Duodenal mucosa (tissue), 2 donors: ENCODE data around the gene FNTB.

Experiments used
- H3K27ac ChIP-seq: one replicate; pipeline ENCODE4 v1.7.0; 2013; ENCODE audit warnings: low read depth, low read length
- H3K27me3 ChIP-seq, 2 donors: one replicate each; pipeline ENCODE4 v1.7.0; 2013; ENCODE audit warnings: low read length in 2 of 2, control low read depth in 1 of 2; ENCODE audit not compliant: insufficient read depth in 2 of 2, control insufficient read depth in 1 of 2
- H3K36me3 ChIP-seq, 2 donors: one replicate each; pipeline ENCODE4 v1.7.0; 2013; ENCODE audit warnings: low read length in 2 of 2, control low read depth in 1 of 2; ENCODE audit not compliant: insufficient read depth in 2 of 2, control insufficient read depth in 1 of 2
- H3K4me1 ChIP-seq, 2 donors: one replicate each; pipeline ENCODE4 v1.7.0; 2013; ENCODE audit warnings: low read length in 2 of 2, control low read depth in 1 of 2; ENCODE audit not compliant: insufficient read depth in 2 of 2, control insufficient read depth in 1 of 2
- H3K4me3 ChIP-seq, 2 donors: one replicate each; pipeline ENCODE4 v1.7.0; 2013; ENCODE audit warnings: low read length in 2 of 2, low read depth in 1 of 2
- H3K9ac ChIP-seq, 2 donors: one replicate each; pipeline ENCODE4 v1.7.0; 2013; ENCODE audit warnings: low read length in 2 of 2, low read depth in 1 of 2
- H3K9me3 ChIP-seq, 2 donors: one replicate each; pipeline ENCODE4 v1.7.0; 2013; ENCODE audit warnings: low read length in 2 of 2, control low read depth in 1 of 2; ENCODE audit not compliant: control insufficient read depth in 1 of 2

The FNTB gene

GRCh38 chr14:65032319-65032718 lies 45.6 kb downstream of the FNTB start:
- H3K9ac ChIP-seq: no peak overlapping the region
- H3K4me3 ChIP-seq: no peak overlapping the region
- H3K27ac ChIP-seq: no peak overlapping the region
- no peaks in the 10 kb centered on the region for H3K27me3 ChIP-seq
- H3K36me3 ChIP-seq: peaks cover 13 to 38% of the 10 kb centered on the region in 2 donors
- H3K9me3 ChIP-seq: no peaks in the 10 kb centered on the region
- peaks cover 4 to 14% of the 10 kb centered on the region in 2 donors for H3K4me1 ChIP-seq

DNA sequence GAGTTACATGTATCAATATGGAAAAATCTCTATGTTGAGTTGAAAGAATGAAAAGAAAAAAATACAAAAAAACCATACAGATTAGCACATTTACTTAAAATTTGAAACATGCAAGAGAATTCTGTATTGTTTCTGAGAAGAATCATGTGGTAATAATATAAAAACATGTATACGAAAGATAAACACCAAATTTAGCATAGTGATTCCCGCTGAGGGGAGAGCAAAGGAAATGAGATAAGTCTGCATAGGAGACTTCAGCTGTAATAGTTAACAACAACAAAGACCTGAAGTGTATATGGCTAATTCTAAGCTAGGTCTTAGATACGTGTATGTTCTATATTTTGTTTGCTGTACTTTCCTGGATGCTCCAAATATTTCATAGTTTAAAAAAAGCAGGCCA lies 46.5 kb downstream of the FNTB start:
- no peaks in the 10 kb centered on the region for H3K9me3 ChIP-seq
- H3K36me3 ChIP-seq: peaks cover 11 to 29% of the 10 kb centered on the region in 2 donors
- peaks cover 4 to 14% of the 10 kb centered on the region in 2 donors for H3K4me1 ChIP-seq
- H3K9ac ChIP-seq: no peak overlapping the region
- no peak overlapping the region for H3K4me3 ChIP-seq
- H3K27ac ChIP-seq: no peak overlapping the region
- H3K27me3 ChIP-seq: no peaks in the 10 kb centered on the region

GRCh38 chr14:65034021-65034420 lies 47.3 kb downstream of the FNTB start:
- H3K9ac ChIP-seq: no peak overlapping the region
- H3K27ac ChIP-seq: no peak overlapping the region
- H3K27me3 ChIP-seq: no peaks in the 10 kb centered on the region
- H3K4me1 ChIP-seq: peaks cover 1 to 7% of the 10 kb centered on the region in 2 donors
- H3K4me3 ChIP-seq: no peak overlapping the region
- peaks cover 7 to 27% of the 10 kb centered on the region in 2 donors for H3K36me3 ChIP-seq
- H3K9me3 ChIP-seq: no peaks in the 10 kb centered on the region

- no peak overlapping the region for H3K4me3 ChIP-seq
- no peaks in the 10 kb centered on the region for H3K27me3 ChIP-seq
- peaks cover 7 to 17% of the 10 kb centered on the region in 2 donors for H3K36me3 ChIP-seq
- H3K27ac ChIP-seq: no peak overlapping the region
- no peaks in the 10 kb centered on the region for H3K9me3 ChIP-seq
- H3K9ac ChIP-seq: no peak overlapping the region
- H3K4me1 ChIP-seq: peaks cover 0 to 4% of the 10 kb centered on the region in 2 donors
Measured at GRCh38 chr14:65035049-65035448, 48.4 kb downstream of the FNTB start.

DNA sequence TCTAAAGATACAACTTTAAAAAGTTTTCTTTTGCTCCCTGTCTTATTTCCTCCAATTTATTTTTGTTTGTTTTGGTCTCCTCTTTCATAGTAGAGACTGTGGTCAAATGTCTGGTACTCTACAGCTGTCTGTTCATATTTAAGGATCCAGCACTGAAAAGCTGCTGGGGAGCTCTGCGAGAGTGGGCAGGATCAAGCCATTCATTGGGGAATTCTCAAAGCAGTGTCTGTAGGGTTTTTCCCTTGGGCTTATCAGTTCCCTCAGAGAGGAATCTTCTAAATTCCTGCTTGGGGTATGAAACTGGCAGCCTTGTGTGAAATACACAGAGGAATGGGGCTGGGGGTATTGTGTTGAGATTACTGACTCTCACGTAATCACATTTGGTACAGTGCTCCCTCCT lies 52.3 kb downstream of the FNTB start:
- no peak overlapping the region for H3K27ac ChIP-seq

GRCh38 chr14:65040666-65041433 lies 54.2 kb downstream of the FNTB start:
- no peaks in the 10 kb centered on the region for H3K4me1 ChIP-seq
- no peak overlapping the region for H3K9ac ChIP-seq
- H3K27me3 ChIP-seq: no peaks in the 10 kb centered on the region
- no peak overlapping the region for H3K27ac ChIP-seq
- H3K4me3 ChIP-seq: no peak overlapping the region
- no peaks in the 10 kb centered on the region for H3K9me3 ChIP-seq
- peaks cover 14 to 32% of the 10 kb centered on the region in 2 donors for H3K36me3 ChIP-seq

More for the DNA sequence above, 52.3 kb downstream of the FNTB start:
- no peaks in the 10 kb centered on the region for H3K27me3 ChIP-seq
- no peak overlapping the region for H3K9ac ChIP-seq
- H3K36me3 ChIP-seq: peaks cover 8 to 22% of the 10 kb centered on the region in 2 donors
- H3K4me1 ChIP-seq: peaks cover 0 to 4% of the 10 kb centered on the region in 2 donors
- no peaks in the 10 kb centered on the region for H3K9me3 ChIP-seq
- no peak overlapping the region for H3K4me3 ChIP-seq

- Histone ChIP-seq H3K9me3 (no peaks in the 10 kb centered on the region), H3K4me3 (no peak overlapping the region), H3K9ac (no peak overlapping the region), H3K36me3 (peaks cover 14 to 32% of the 10 kb centered on the region in 2 donors), H3K27ac (no peak overlapping the region), H3K4me1 (no peaks in the 10 kb centered on the region), H3K27me3 (no peaks in the 10 kb centered on the region)
Measured at GRCh38 chr14:65041434-65041915, 54.8 kb downstream of the FNTB start.

- Histone ChIP-seq H3K27ac (no peak overlapping the region), H3K9me3 (no peaks in the 10 kb centered on the region), H3K4me3 (no peak overlapping the region), H3K27me3 (no peaks in the 10 kb centered on the region), H3K4me1 (peaks cover 3 to 4% of the 10 kb centered on the region in 2 donors), H3K9ac (no peak overlapping the region), H3K36me3 (peaks cover 14 to 32% of the 10 kb centered on the region in 2 donors)
Measured at GRCh38 chr14:65042296-65042695, 55.6 kb downstream of the FNTB start.

DNA sequence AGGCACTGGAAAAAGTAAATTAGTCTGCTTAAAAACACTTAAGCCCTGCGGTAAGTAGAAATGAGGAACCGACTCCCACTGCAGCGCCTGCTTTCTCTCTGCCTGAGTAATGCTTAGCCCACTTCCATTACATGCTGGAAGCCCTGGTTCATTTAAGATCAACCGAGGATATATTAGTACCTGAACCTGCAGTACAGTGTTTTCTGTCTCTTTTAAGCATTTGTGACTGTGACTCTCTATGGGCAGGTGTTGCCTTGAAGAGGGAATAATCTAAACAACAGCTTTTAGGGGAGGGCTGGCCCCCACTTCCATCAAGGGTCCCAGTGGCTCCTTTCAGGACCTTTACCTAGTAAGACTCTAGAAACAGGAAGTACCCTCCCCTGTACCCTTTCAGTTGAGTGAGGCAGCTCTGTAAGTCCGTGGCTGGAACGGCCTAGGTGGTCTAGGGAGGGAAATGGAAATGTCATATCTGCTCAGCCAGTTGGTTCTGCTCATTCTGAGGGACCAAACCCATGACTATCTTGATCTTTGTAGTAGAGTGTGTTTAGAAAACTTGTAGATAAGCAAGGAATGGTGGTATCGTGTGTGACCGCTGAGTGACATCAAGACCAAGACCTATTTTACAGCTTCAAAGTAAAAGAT lies 56.2 kb downstream of the FNTB start:
- Histone ChIP-seq H3K4me3 (no peak overlapping the region), H3K27me3 (no peaks in the 10 kb centered on the region), H3K9me3 (no peaks in the 10 kb centered on the region), H3K4me1 (peaks cover 6 to 8% of the 10 kb centered on the region in 2 donors), H3K9ac (no peak overlapping the region), H3K27ac (no peak overlapping the region), H3K36me3 (peaks cover 14 to 32% of the 10 kb centered on the region in 2 donors)

- H3K27ac ChIP-seq: no peak overlapping the region
Measured at GRCh38 chr14:65043893-65044595, 57.3 kb downstream of the FNTB start.

More at GRCh38 chr14:65043893-65044595, 57.3 kb downstream of the FNTB start:
- no peaks in the 10 kb centered on the region for H3K27me3 ChIP-seq
- peaks cover 14 to 32% of the 10 kb centered on the region in 2 donors for H3K36me3 ChIP-seq
- no peak overlapping the region for H3K4me3 ChIP-seq
- H3K4me1 ChIP-seq: peaks cover 6 to 8% of the 10 kb centered on the region in 2 donors
- H3K9me3 ChIP-seq: no peaks in the 10 kb centered on the region
- H3K9ac ChIP-seq: no peak overlapping the region
